GM12875 (cell line): ENCODE measurements around the gene SPRED3.
A peak's percentile ranks its signal among the peaks of the same experiment; 100 is the strongest.
"Not testable (repeated sequence)": the region's sequence is repeated elsewhere in the genome, so short reads cannot be mapped to it uniquely, and the experiment has no call there.

Experiments
- H3K4me3 ChIP-seq: one replicate; pipeline ENCODE4 v1.5.1; 2011; ENCODE audit warnings: low read depth, low read length, control low read depth
- TF ChIP-seq, protein P1 (sequence below): IDR thresholded peaks from 2 replicates; pipeline ENCODE4 v1.5.1; 2011; ENCODE audit warnings: low read depth, mild to moderate bottlenecking, control low read depth, inconsistent platforms, low read length, moderate library complexity, borderline replicate concordance; ENCODE audit not compliant: insufficient read depth

The SPRED3 gene

DNA sequence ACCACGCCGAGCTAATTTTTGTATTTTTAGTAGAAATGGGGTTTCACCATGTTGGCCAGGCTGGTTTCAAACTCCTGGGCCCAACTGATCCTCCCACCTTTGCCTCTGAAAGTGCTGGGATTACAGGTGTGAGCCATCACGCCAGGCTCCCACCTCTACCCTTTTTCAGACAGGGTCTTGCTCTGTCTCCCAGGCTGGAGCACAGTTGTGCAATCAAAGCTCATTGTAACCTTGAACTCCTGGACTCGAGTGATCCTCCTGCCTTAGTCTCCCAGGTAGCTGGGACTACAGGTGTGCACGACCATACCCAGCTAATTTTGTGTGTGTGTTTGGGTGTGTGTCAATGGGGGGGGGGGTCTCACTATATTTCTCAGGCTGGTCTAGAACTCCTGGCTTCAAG, 35.8 kb downstream of the SPRED3 start:
- TF ChIP-seq, protein P1, sequence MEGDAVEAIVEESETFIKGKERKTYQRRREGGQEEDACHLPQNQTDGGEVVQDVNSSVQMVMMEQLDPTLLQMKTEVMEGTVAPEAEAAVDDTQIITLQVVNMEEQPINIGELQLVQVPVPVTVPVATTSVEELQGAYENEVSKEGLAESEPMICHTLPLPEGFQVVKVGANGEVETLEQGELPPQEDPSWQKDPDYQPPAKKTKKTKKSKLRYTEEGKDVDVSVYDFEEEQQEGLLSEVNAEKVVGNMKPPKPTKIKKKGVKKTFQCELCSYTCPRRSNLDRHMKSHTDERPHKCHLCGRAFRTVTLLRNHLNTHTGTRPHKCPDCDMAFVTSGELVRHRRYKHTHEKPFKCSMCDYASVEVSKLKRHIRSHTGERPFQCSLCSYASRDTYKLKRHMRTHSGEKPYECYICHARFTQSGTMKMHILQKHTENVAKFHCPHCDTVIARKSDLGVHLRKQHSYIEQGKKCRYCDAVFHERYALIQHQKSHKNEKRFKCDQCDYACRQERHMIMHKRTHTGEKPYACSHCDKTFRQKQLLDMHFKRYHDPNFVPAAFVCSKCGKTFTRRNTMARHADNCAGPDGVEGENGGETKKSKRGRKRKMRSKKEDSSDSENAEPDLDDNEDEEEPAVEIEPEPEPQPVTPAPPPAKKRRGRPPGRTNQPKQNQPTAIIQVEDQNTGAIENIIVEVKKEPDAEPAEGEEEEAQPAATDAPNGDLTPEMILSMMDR, result no peak
- H3K4me3 ChIP-seq, result no peak overlapping the region

DNA sequence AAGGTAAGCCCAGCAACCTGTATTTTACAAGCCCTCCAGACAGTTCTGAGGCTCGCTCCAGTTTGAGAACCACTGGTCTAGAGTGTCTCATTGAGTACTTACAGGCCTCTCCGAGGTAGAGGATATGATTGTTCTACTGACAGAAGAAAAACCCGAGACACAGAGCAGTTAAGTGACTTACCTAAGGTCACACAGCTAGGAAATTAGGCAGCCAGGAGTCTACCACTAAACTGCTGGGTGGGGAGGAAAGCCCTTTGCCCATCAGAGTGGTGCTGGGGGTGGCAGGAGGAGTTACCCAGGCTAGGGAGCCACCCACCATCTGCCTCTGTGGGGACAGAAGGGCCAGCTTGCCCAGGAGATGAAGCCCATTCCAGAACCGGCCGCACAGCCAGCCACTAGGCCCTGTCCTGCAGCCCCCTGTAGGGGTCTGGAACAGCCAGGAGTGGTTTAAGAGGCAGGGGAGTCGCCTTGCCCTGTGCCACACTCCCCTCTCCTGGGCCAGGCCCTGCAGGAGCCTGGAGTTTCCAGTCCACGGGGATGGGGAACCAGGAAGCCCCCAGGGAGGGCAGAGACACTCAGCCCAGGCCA, 36.8 kb downstream of the SPRED3 start:
- H3K4me3 ChIP-seq, result peak overlapping the region; percentile 27
- TF ChIP-seq, protein P1, result no peak

DNA sequence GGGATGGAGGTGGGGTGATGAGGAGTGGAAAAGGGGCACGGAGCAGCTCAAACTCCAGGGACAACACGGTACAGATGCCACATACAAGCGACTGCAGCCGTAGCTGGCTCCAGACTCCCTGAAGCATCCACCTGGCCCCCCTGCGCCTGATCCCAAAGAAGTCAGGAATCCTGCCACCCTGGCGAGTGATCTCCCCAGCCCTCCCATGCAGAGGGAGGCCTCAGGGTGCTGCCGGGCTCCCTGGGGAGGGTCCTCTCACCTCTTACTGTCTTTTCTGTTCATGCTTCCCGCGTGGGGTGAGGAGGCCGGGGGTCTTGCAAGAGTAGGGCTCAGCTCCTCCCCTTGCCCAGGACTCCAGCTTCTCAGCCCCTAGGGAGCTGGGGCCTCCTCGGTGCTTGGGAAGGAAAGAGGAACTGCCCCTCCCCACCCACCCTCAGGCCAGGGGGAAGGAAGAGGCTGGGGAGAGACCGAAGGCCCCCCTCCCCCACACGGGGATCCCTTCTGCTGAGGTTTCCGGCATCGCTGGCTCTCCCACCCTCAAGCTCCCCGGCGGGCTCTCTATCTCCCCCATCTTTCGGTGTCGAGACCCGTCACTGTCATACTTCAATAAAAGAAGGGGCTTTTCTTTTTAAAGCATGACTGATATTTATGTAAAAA, 37.4 kb downstream of the SPRED3 start, which contains the start of gene RASGRP4:
Gene RASGRP4, minus strand, starts transcription at position 410 of the 657 bp plus-strand sequence. Its CDS starts 128 bp downstream, at position 282.
- H3K4me3 ChIP-seq, result peak within 1 kb of the TSS; percentile 27
- TF ChIP-seq, protein P1, result no peak

DNA sequence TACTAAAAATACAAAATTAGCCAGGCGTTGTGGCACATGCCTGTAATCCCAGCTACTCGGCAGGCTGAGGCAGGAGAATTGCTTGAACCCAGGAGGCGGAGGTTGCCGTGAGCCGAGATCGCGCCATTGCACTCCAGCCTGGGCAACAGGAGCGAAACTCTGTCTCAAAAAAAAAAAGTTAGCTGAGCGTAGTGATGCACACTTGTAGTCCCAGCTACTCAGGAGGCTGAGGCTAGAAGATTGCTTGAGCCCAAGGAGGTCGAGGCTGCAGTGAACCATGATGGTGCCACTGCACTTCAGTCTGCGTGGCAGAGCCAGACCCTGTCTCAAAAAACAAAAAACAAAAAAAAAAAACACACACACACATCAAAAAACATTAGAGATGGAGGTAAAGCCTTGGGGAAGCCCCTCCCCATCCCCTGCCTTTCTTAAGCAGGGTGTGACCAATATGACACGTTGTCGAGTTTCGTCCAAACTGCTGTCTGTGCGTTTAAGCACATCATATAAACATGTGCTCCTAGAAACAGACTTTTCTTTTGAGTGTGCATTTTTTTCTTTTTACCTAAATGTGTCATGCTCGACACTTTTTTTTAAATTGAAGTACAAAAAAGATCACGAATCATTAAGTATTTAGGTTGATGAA, 38.7 kb downstream of the SPRED3 start:
- H3K4me3 ChIP-seq, result not testable (repeated sequence)

DNA sequence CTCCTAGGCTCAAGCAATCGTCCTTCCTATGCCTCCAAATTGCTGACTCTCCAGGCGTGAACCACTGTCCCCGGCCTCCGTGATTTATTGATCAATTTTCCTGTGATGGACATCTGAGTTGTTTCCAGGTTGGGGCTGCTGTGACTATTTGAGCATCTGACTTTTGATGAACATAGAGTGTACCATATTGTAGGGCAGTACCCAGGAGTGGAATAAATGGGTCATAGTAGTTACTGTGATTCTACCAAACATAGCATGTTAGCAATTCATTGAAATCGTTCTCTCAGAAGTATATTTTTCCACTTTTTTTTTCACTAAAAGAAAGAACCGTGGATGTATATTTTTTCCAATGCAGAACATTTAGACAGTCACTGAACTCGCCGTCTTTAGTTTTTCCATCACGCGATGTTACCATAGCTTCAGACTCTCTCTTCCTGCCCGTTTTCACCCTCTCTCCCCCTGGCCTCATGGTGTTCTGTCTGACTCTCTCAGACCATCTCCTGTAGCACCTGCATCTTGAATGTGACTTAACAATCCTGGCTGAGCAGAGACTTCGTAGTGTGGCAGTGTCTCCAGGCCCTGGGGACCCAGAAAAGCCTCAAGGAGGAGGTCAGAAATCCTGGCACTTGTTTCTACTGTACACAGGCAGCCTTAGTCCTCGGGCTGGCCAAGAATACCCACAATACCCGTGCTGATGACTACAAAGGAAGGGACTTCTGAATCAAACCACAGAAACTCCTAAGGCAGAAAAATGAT, 40.7 kb downstream of the SPRED3 start:
- TF ChIP-seq, protein P1, result no peak
- no peak overlapping the region for H3K4me3 ChIP-seq

DNA sequence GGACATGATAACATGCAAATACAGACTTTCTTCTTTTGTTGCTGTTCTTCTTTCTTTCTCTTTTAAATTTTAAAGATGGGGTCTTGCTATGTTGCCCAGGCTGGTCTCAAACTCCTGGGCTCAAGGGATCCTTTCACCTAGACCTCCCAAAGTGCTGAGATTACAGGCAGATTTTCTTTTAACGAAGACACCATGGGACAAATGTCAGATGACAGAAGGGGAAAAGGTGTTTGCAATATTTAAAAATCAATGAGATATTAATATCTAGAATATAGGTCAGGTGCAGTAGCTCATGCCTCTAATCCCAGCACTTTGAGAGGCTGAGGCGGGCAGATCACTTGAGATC, 41.3 kb downstream of the SPRED3 start:
- H3K4me3 ChIP-seq, result no peak overlapping the region
- TF ChIP-seq, protein P1, result no peak

DNA sequence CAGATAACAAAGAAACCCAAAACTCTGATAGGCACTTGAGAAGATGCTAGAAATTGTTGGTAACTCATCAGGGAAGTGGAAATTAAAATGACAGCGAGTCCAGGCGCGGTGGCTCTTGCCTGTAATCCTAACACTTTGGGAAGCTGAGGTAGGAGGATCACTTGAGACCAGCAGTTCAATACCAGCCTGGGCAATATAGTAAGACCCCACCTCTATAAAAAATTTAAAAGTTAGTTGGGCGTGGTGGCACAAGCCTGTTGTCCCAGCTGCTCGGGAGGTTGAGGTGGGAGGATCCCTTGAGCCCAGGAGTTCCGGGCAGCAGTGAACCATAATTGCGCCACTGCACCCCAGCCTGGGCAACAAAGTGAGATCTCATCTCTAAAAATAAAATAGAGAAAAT, 42.4 kb downstream of the SPRED3 start:
- TF ChIP-seq, protein P1, result no peak
- no peak overlapping the region for H3K4me3 ChIP-seq
